NT2/D1 (cell line): ENCODE measurements around the gene MMUT.
"Not testable (repeated sequence)": the region's sequence is repeated elsewhere in the genome, so short reads cannot be mapped to it uniquely, and the experiment has no call there.

Source experiments
- SUZ12 ChIP-seq: IDR thresholded peaks from 2 replicates; pipeline ENCODE4 v1.6.1; 2011; ENCODE audit not compliant: insufficient read length, insufficient read depth; ENCODE audit errors: extremely low read depth
- YY1 ChIP-seq: IDR thresholded peaks from 2 replicates; pipeline ENCODE4 v1.6.1; 2011; ENCODE audit not compliant: insufficient read length, insufficient read depth
- ZNF274 ChIP-seq: IDR thresholded peaks from 2 replicates; pipeline ENCODE4 v1.6.1; 2011; ENCODE audit warnings: mild to moderate bottlenecking, low read depth, low read length

- not testable (repeated sequence) for TF ChIP-seq ZNF274, SUZ12, YY1
These were observed 20.3 kb upstream of the MMUT start for GRCh38 chr6:49483380-49483779.
